ENCODE measurements around the gene CHSY3. TPM values are rescaled to one million over a fixed set of nuclear protein-coding genes. Genes with fewer than 3 reads are reported as not detected.
"Not testable (repeated sequence)": the region's sequence is repeated elsewhere in the genome, so short reads cannot be mapped to it uniquely, and the experiment has no call there.

Gene CHSY3
- total RNA-seq, 1 donor from 2014 or later: 0.51 TPM

DNA sequence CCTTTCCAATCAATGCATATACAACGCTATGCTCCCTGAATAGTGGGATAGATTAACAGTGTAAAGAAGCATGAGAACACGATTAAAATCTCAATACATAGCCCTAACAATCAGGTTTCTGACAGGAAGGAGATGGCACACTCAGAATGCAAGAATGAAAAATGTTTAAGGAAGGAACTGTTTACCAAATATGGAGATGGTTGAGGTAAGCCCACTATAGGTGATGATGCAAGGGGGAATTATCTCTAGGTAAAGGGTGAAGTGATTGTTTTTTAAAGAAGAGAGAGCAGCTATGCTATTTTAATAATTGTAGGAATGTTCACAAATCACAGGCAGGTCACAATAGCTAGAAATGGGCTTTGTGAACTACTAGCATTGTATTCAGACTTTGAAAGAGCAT, 302.4 kb downstream of the CHSY3 start:
- intact Hi-C loops (cut with DNase I): no loop called here
- DNase-seq (no peak), ATAC-seq (ENCODE audit: poor library complexity) (no peak)

- no peak for ATAC-seq (ENCODE audit: poor library complexity)
- intact Hi-C loops (cut with DNase I): no loop called here
- DNase-seq: no peak
Measured at GRCh38 chr5:130213607-130214006, 309.3 kb downstream of the CHSY3 start.

GRCh38 chr5:130216286-130216685, 312.0 kb downstream of the CHSY3 start:
- intact Hi-C loops (cut with DNase I): no loop called here
- ATAC-seq (ENCODE audit: poor library complexity) (no peak), DNase-seq (no peak)

GRCh38 chr5:130222573-130222972, 318.3 kb downstream of the CHSY3 start:
- ATAC-seq (ENCODE audit: poor library complexity): no peak
- intact Hi-C loops (cut with DNase I): no loop called here
- DNase-seq: no peak

- intact Hi-C loops (cut with DNase I); DNase-seq; ATAC-seq (ENCODE audit: poor library complexity): not testable (repeated sequence)
Measured at GRCh38 chr5:130226556-130226955, 322.3 kb downstream of the CHSY3 start.

DNA sequence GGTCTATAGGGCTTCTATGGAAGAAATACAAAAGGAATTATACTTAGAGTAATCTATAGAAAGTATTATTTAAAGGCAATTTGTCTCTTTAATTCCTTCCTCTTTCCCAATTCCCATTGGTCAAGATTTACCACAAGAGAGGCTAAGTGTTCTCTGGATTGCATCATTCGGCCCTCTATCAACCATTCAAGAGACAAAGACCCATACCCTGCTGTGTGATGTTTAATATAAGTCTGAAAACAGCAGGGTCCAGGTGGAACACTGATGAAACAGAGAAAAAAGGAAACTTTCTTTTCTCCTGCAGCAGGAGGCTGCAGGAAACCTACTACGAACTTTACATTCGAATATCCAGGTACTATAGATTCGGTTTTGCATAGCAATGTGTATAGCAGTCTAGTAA, 323.4 kb downstream of the CHSY3 start:
- DNase-seq (no peak), ATAC-seq (ENCODE audit: poor library complexity) (no peak)
- intact Hi-C loops (cut with DNase I): no loop called here

- intact Hi-C loops (cut with DNase I): no loop called here
- no peak for ATAC-seq (ENCODE audit: poor library complexity)
- DNase-seq: no peak
Measured at GRCh38 chr5:130231786-130232185, 327.5 kb downstream of the CHSY3 start.

GRCh38 chr5:130234816-130235215, 330.6 kb downstream of the CHSY3 start:
- ATAC-seq (ENCODE audit: poor library complexity) (no peak), DNase-seq (no peak)
- intact Hi-C loops (cut with DNase I): no loop called here

Other genes starting within 250 kb of the CHSY3 start
- gene MINAR2, start 156.4 kb upstream of the CHSY3 start, total RNA-seq: not detected

Measured in Right ventricle myocardium superior (tissue), 1 donor.